Mesenteric fat pad (tissue), 1 donor: Measurements from ENCODE around the gene ZNF302. TPM values are rescaled to one million over a fixed set of nuclear protein-coding genes. Genes with fewer than 3 reads are reported as not detected.

Experiments
- DNase-seq: peaks from one replicate; pipeline ENCODE4 v3.0.0-alpha.2; 2020; ENCODE audit warnings: low spot score
- total RNA-seq: library from RNA; stranded (reverse); fragmentation: NEBNext Ultra II Directional; extraction: Animal tissue kit (Norgen Biotek cat#: 25700); gene quantifications from one replicate; pipeline ENCODE4 v1.2.1, GENCODE V29; 2021
- donor health status: DM: yes; HTN: yes; CAD: no.

The ZNF302 gene
- total RNA-seq, 1 donor from 2014 or later, result 16.0 TPM

- no peak for DNase-seq
These were observed 53.7 kb downstream of the ZNF302 start for GRCh38 chr19:34731019-34731829.

- DNase-seq, result no peak
These were observed 54.5 kb downstream of the ZNF302 start for GRCh38 chr19:34731964-34732363.

- no peak for DNase-seq
These were observed 55.2 kb downstream of the ZNF302 start for GRCh38 chr19:34732612-34733211.

GRCh38 chr19:34733266-34733745, 55.8 kb downstream of the ZNF302 start:
- no peak for DNase-seq

- peak; percentile 95 for DNase-seq
These were observed 56.5 kb downstream of the ZNF302 start, which contains the start of gene ZNF181 for GRCh38 chr19:34733746-34734536. Gene ZNF181, plus strand, starts transcription at chr19:34734243. Its CDS starts 795 bp downstream, at chr19:34735038.

- DNase-seq, result no peak
These were observed 57.1 kb downstream of the ZNF302 start for GRCh38 chr19:34734537-34735103.

Other genes with a start within 250 kb of the ZNF302 start
- 115 TPM for gene UBA2, start 249.3 kb upstream of the ZNF302 start, total RNA-seq
- 25.3 TPM for gene WTIP, start 195.9 kb upstream of the ZNF302 start, total RNA-seq
- gene SCGB2B2, start 519 bp upstream of the ZNF302 start, total RNA-seq, result 0.77 TPM
- gene ZNF181, start 56.6 kb downstream of the ZNF302 start, total RNA-seq, result 6.3 TPM
- 3.0 TPM for gene ZNF599, start 95.5 kb downstream of the ZNF302 start, total RNA-seq
- gene ZNF30, start 249.2 kb downstream of the ZNF302 start, total RNA-seq, result 2.2 TPM